HUDEP-2 (cell line): Measurements from ENCODE around the gene SREK1.
"Not testable (repeated sequence)": the region's sequence is repeated elsewhere in the genome, so short reads cannot be mapped to it uniquely, and the experiment has no call there.

Experiments used
- DNase-seq, 76 experiments: peaks; one replicate each; lab custom pipeline; 2025; ENCODE audit not compliant: unreplicated experiment in 76 of 76; lab: John Stamatoyannopoulos, UW

SREK1 gene, protein sequence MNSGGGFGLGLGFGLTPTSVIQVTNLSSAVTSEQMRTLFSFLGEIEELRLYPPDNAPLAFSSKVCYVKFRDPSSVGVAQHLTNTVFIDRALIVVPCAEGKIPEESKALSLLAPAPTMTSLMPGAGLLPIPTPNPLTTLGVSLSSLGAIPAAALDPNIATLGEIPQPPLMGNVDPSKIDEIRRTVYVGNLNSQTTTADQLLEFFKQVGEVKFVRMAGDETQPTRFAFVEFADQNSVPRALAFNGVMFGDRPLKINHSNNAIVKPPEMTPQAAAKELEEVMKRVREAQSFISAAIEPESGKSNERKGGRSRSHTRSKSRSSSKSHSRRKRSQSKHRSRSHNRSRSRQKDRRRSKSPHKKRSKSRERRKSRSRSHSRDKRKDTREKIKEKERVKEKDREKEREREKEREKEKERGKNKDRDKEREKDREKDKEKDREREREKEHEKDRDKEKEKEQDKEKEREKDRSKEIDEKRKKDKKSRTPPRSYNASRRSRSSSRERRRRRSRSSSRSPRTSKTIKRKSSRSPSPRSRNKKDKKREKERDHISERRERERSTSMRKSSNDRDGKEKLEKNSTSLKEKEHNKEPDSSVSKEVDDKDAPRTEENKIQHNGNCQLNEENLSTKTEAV

GRCh38 chr5:66144074-66144833 is at the start of gene SREK1:
Gene SREK1, plus strand, starts transcription at chr5:66144300. Its CDS starts 77 bp downstream, at chr5:66144377.
- DNase-seq: peak in 75 of 76 experiments; percentile 32 to 94 (median 82)

DNA sequence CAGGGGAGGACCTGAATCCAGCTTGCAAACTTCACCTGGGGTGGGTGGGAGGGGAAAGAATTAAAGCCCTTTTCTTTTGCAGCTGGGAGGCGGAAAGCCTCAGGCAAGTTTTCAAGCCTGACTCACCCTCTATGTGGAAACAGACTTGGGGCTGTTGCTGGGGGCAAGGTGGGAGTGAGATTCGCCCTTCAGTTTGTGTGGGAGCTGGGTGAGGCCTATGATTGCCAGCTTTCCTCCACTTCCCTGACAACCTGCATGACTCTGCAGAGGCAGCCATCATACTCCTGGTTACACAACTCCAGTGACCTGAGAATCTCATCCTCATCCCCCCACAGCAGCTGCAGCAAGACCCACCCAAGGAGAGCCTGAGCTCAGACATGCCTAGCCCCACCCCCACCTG is 43.2 kb upstream of the SREK1 start:
- DNase-seq: no peak

GRCh38 chr5:66113160-66113559 is 30.9 kb upstream of the SREK1 start:
- DNase-seq: no peak

DNA sequence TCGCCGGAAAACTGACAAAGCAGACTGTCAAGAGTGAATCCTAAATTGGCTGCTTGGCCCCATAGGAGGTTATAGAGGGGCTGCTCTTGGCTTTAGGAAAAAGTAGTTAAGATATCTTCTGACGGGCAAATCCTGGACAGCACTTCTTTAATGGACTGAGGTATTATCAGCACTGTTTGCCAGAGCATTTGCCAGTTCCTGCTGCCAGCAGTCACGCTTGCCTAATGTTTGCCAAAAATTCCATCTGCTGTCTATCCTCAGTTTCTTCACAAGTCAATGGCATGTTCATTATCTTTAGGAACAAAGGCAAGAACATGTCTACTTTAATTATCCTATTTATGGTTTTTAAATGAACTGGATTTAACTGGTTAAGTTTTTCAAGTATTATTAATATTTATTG is 25.8 kb upstream of the SREK1 start:
- DNase-seq: no peak

DNA sequence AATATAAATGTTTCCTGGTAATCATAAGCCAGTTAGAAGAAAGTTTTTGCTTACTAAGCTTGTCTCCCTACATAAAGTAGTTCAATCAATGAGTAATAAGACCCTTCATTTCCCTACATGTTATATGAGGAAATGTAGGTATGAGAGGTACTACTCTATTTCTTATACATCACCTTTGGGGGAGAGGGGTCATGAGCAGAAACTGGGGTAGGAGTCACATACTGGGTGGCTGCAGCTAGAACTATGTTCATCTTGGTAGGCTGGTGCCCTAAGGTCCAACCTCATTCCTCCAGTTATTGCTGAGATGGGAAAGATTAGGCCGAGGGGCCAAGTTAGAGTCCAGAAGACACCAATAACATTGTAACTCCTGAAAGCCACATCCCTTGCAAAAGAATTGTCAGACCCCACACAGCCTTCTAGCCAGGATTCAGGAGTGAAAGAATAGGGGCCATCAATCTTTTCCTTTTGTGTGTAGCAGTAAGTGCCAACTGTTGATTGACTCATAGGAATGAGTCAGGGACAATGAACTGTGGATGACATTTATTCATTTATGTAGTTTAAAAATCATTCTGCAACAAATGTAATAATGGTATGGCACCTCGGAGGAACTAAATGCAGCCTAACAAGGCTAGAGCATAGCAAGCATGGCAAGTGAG is 21.6 kb upstream of the SREK1 start:
- no peak for DNase-seq

DNA sequence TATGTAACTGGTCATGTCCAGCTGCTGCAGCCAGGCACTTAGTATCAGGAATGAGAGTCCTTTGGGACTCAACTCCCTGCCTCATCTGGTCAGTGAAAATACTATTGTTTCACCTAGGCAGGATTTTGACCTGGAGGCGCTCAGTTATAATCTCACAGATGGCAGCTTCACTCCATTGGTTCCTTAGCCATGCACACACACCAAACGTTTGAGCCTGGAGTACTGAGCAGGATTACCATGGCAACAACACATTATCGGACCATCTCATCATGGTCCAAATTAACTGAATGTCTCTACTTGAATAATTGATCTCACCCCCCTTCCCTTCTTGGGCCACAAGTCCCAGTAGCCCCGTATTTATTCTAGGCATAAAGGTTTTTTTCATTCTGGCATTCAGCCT is 15.0 kb upstream of the SREK1 start:
- no peak for DNase-seq

GRCh38 chr5:66130493-66130892 is 13.6 kb upstream of the SREK1 start:
- DNase-seq: no peak

DNA sequence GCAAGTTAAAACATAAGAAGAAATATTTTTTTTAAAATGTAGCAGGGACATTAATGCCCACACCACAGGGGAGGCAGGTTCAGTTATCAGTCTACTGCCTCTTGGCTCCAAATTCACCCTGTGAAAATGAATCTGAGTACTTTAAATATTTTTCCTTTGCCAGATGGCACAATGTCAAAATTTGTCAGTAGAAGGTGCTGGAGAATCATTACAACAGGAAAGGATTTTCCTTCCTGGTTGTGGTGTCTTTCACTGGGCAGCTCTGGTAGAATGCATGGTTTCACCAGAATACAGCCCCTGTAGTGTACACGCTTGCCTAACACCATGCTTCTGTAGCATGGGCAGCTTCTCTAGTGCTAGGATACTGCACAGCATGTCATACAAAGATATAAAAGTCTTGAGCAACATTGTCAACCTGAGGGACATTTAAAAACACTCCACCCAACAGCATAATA is 9.7 kb upstream of the SREK1 start:
- no peak for DNase-seq

DNA sequence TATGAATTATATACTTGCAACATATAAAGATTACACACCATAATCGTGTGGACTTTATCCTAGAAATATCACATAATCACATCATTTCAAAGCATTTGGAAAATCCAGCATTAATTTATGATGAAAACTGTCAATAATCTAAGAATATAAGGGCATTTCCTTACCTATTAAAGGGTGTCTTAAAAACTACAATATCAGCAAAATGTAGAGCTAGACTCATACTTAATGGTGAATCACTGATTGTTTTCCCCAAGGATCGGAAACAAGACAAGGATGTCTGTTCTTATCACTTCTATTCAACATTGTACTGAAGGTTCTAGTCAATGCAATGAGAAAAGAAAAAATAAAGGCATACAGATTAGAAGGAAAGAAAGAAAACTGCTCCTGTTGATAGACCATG is 8.0 kb upstream of the SREK1 start:
- no peak for DNase-seq

DNA sequence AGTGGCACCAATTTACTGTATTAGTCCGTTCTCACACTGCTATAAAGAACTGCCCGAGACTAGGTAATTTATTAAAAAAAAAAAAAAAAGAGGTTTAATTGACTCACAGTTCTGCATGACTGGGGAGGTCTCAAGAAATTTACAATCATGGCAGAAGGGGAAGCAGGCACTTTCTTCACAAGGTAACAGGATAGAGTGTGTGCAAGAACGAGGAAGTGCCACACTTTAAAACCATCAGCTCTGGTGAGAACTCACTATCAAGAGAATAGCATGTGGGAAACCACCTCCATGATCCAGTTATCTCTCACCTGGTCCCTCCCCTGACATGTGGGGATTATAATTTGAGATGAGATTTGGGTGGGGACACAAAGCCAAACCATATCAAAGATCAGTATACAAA is 7.2 kb upstream of the SREK1 start:
- not testable (repeated sequence) for DNase-seq

GRCh38 chr5:66138637-66139317 is 5.3 kb upstream of the SREK1 start:
- peak in 6 of 76 experiments; percentile 8 to 39 (median 27) for DNase-seq

DNA sequence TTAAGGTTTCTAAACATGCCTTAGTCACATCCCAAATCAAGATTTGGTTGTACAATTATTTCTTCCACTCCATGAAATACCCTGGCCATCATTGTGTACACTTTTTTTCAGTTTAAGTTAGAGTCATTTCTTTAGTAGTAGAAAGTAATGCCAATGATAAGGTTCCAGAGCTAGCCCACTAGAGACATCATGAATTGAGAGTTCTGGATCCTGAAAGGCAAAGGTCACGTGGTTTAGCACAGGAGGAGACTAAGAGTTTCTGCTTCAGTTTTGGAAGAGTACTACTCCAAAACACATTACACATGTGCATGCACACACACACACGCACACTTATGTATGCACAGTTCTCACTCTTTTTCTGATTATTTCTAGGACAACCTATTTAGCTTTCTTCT is 4.8 kb upstream of the SREK1 start:
- DNase-seq: no peak

GRCh38 chr5:66142417-66142816 is 1.7 kb upstream of the SREK1 start:
- DNase-seq: no peak

DNA sequence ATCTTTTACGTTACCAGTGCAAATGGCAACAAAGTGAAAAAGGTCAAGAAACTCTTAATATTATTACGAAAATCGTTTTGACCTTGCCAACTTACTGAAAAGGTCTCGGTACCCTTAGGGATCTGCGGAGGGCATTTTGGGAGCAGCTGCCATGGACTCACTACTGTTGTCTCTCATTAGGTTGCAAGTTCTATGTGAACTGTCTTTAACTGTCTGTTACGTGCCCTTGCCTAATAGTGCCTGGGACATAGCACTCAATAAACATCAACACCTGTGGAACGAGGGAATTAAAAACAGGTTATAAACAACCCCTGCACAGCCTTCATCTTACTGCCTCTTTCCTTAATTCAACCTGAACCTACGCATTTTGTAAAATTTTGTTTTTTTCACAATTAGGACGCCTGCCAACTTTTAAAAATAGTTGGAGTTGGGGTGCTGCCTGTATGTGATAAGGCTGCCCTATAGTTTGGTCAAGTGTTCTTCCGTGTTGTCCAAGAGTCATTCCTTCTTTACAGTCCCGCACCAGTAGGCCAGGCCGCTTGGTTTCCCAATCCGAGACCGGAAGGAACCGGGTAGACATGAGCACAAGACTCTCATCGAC is 527 bp upstream of the SREK1 start:
- DNase-seq: peak in 6 of 76 experiments; percentile 15 to 80 (median 42)

DNA sequence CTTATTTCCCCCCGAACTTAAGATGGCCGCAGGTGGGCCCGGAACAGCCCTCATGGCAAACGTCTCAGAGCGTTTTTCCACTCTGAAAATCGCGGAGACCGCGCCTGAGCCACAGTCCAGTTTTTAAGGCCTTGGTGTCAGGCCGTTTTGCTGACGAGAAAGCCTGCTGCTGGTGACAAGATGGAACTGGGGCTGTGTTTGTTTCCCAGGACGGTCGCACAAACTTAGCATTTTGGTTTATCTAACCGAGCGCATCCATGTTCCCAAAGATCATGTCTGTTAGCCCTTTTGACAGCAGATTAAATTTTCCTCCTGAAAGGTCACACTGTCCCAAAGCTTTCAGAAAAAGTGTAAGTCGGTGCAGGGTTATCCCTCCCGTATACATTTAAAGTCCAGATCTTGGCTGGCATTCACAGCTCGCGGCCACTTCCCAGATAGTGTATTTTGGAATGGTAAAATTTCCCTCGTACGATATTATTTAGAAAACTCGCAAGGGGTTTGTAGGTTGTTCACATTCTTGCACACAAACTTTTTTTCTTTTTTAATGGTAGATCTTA is 812 bp downstream of the SREK1 start:
- peak in 29 of 76 experiments; percentile 36 to 84 (median 67) for DNase-seq

- no peak for DNase-seq
These were observed 1.6 kb downstream of the SREK1 start for GRCh38 chr5:66145737-66146136.

GRCh38 chr5:66149950-66150349 is 5.8 kb downstream of the SREK1 start:
- peak in 1 of 76 experiments; percentile 6 for DNase-seq

- DNase-seq: no peak
These were observed 6.9 kb downstream of the SREK1 start for GRCh38 chr5:66151030-66151429.

DNA sequence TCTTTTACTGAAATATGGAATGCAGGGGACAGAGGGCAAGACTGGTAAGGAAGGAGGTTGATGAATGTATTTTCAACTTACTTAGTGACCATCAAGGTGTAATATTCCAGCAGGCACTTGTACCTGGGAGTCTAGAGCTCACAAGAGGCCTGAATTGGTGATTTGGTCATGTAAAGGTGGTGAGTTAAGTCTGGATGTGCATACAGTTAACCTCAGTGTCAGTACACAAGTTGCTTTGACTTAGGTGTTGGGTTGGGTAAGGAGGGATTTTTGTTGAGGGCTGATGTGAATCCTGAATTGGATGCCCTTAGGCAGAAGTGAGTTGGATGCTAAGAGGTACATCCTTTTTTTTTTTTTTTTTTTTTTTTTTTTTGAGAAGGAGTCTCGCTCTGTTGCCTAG is 7.4 kb downstream of the SREK1 start:
- no peak for DNase-seq

GRCh38 chr5:66157046-66157445 is 12.9 kb downstream of the SREK1 start:
- no peak for DNase-seq
